ENCODE data around the gene NUCB2. TPM values are rescaled to one million over a fixed set of nuclear protein-coding genes. Genes with fewer than 3 reads are reported as not detected.

The NUCB2 gene
- total RNA-seq, 1 experiment from 2014 or later: 39.6 TPM

DNA sequence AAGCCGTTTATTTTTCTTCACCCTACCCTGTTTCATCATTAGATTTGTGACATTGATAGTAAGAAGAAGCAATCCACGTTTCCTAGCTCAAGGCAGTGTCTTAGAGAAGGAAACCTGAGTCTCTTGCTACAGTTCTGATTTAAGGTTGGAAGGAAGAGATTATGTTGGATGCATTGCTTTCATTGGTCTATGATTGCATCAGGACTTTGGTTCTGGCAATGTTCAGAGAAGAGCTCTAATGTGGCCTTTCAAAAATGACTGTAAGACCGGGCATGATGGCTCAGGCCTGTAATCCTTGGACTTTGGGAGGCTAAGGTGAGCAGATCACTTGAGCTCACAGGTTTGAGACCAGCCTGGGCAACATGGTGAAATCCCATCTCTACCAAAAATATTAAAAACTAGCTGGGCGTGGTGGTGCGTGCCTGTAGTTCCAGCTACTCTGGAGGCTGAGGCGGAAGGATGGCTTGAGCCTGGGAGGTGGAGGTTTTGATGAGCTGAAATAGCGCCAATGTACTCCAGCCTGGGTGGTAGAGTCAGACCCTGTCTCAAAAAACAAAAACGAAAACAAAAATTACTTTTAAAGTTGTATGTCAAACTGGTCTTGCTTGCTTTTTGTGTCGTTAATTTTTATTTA is 4.1 kb downstream of the NUCB2 start:
- no peak for DNase-seq (ENCODE audit: low spot score)
- H3K36me3 ChIP-seq (ENCODE audit: insufficient read depth, low read length, poor library complexity, severe bottlenecking): no peaks in the 10 kb centered on the region
- TF ChIP-seq, protein P1, sequence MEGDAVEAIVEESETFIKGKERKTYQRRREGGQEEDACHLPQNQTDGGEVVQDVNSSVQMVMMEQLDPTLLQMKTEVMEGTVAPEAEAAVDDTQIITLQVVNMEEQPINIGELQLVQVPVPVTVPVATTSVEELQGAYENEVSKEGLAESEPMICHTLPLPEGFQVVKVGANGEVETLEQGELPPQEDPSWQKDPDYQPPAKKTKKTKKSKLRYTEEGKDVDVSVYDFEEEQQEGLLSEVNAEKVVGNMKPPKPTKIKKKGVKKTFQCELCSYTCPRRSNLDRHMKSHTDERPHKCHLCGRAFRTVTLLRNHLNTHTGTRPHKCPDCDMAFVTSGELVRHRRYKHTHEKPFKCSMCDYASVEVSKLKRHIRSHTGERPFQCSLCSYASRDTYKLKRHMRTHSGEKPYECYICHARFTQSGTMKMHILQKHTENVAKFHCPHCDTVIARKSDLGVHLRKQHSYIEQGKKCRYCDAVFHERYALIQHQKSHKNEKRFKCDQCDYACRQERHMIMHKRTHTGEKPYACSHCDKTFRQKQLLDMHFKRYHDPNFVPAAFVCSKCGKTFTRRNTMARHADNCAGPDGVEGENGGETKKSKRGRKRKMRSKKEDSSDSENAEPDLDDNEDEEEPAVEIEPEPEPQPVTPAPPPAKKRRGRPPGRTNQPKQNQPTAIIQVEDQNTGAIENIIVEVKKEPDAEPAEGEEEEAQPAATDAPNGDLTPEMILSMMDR (conservative IDR thresholded peaks at IDR 0.05; ENCODE audit: low read depth, low read length): no peak
- no peak for TF ChIP-seq EZH2 (IDR thresholded peaks at IDR 0.05; ENCODE audit: borderline replicate concordance, low read depth, low read length, poor library complexity, severe bottlenecking)
- no TSS peak for BruUV-seq (replicated peaks)
- no peaks in the 10 kb centered on the region for H3K9me3 ChIP-seq (ENCODE audit: low read depth, low read length, poor library complexity, severe bottlenecking)
- POLR2A ChIA-PET (ENCODE audit: low non-redundant PET): no interaction called here
- no peak overlapping the region for H3K27ac ChIP-seq (ENCODE audit: low read depth, low read length, poor library complexity, severe bottlenecking)
- intact Hi-C loops (cut with micrococcal nuclease; ENCODE audit: unreplicated experiment): no loop called here
- peaks cover 4% of the 10 kb centered on the region for H3K4me1 ChIP-seq (ENCODE audit: insufficient read depth, low read length, poor library complexity, severe bottlenecking)
- no peaks in the 10 kb centered on the region for H3K27me3 ChIP-seq (replicated peaks; ENCODE audit: insufficient read depth, low read depth, low read length, poor library complexity)
- H3K4me3 ChIP-seq (ENCODE audit: low read depth, low read length, poor library complexity, severe bottlenecking): no peak overlapping the region
- CTCF ChIA-PET: no interaction called here

DNA sequence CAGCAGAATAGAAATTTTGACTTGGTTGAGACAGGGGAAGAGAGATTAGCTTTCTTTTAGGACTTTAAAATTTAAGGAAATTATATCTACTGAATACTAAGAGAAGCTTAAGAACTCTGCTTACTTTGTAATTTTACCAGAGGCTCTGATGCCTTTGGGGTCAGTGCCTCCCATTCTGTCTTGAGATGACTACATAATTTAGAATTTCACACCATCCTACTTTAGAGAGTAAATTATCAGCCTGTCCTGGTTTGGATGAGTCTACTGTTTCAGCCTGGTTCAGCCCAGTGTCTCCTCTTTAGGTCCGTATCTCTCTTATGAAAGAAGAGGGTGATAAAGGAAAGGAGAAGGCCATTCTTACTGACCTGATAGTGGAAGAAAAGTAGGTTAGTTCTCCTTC is 9.8 kb downstream of the NUCB2 start:
- no peaks in the 10 kb centered on the region for H3K27me3 ChIP-seq (replicated peaks; ENCODE audit: insufficient read depth, low read depth, low read length, poor library complexity)
- TF ChIP-seq EZH2 (IDR thresholded peaks at IDR 0.05; ENCODE audit: borderline replicate concordance, low read depth, low read length, poor library complexity, severe bottlenecking): no peak
- TF ChIP-seq, protein P1 (conservative IDR thresholded peaks at IDR 0.05; ENCODE audit: low read depth, low read length): no peak
- H3K36me3 ChIP-seq (ENCODE audit: insufficient read depth, low read length, poor library complexity, severe bottlenecking): no peaks in the 10 kb centered on the region
- CTCF ChIA-PET: no interaction called here
- BruUV-seq (replicated peaks): no TSS peak
- DNase-seq (ENCODE audit: low spot score): no peak
- H3K9me3 ChIP-seq (ENCODE audit: low read depth, low read length, poor library complexity, severe bottlenecking): no peaks in the 10 kb centered on the region
- no peaks in the 10 kb centered on the region for H3K4me1 ChIP-seq (ENCODE audit: insufficient read depth, low read length, poor library complexity, severe bottlenecking)
- no peak overlapping the region for H3K4me3 ChIP-seq (ENCODE audit: low read depth, low read length, poor library complexity, severe bottlenecking)
- POLR2A ChIA-PET (ENCODE audit: low non-redundant PET): no interaction called here
- intact Hi-C loops (cut with micrococcal nuclease; ENCODE audit: unreplicated experiment): no loop called here
- H3K27ac ChIP-seq (ENCODE audit: low read depth, low read length, poor library complexity, severe bottlenecking): no peak overlapping the region

DNA sequence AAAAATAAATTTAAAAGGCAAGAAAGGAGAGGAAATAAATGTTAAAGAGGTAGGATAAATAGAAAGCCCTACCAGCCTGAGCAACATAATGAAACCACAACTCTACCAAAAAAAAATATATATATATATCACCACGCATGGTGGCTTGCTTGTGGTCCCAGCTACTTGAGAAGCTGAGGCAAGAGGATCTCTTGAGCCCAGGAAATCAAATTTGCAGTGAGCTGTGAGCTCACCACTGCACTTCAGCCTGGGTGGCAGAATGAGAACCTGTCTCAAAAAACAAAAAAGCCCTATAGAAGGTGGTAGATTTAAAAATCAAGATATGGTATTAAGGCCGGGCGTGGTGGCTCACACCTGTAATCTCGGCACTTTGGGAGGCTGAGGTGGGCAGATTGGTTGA is 10.5 kb downstream of the NUCB2 start:
- intact Hi-C loops (cut with micrococcal nuclease; ENCODE audit: unreplicated experiment): no loop called here
- CTCF ChIA-PET: no interaction called here

More for the DNA sequence above, 10.5 kb downstream of the NUCB2 start:
- no peak overlapping the region for H3K4me3 ChIP-seq (ENCODE audit: low read depth, low read length, poor library complexity, severe bottlenecking)
- H3K9me3 ChIP-seq (ENCODE audit: low read depth, low read length, poor library complexity, severe bottlenecking): no peaks in the 10 kb centered on the region
- no TSS peak for BruUV-seq (replicated peaks)
- H3K36me3 ChIP-seq (ENCODE audit: insufficient read depth, low read length, poor library complexity, severe bottlenecking): no peaks in the 10 kb centered on the region
- H3K4me1 ChIP-seq (ENCODE audit: insufficient read depth, low read length, poor library complexity, severe bottlenecking): peaks cover 4% of the 10 kb centered on the region
- no peak for DNase-seq (ENCODE audit: low spot score)
- no peak overlapping the region for H3K27ac ChIP-seq (ENCODE audit: low read depth, low read length, poor library complexity, severe bottlenecking)
- TF ChIP-seq, protein P1 (conservative IDR thresholded peaks at IDR 0.05; ENCODE audit: low read depth, low read length): no peak
- no peak for TF ChIP-seq EZH2 (IDR thresholded peaks at IDR 0.05; ENCODE audit: borderline replicate concordance, low read depth, low read length, poor library complexity, severe bottlenecking)
- H3K27me3 ChIP-seq (replicated peaks; ENCODE audit: insufficient read depth, low read depth, low read length, poor library complexity): no peaks in the 10 kb centered on the region
- POLR2A ChIA-PET (ENCODE audit: low non-redundant PET): no interaction called here
